ENCODE results near the gene REV3L.

DNA sequence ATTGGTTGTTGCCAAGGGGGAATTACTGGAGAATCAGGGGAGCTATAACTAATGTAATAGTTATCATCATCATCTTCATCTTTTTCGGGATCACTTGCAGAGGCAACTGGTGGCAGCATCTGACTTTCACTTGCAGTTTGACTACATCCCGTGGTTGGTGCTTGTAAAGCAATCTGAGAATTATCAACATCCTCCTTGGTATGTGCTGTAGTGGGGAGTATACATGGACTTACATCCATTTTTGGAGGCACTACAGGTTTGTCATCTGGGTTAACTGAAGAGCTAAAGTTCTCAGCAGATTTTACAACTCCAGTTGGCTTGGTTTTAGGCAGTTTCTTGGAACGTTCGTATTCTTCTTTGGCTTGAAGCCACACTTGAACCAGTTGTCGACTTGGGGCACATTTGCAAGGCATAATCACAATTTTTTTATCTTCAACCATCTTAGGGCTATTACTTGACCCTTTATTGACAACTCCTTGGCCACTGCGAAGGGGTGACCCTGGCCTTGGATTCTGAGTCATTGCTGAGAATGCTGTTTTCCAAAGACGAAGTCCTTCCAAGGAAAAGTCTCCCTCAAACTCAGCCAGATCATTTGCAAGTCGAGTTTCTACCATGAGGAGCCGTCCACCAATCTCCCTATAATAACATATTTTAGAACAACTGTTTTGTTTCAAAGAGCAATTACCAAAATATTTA is 115.5 kb downstream of the REV3L start:
- TF ChIP-seq, protein P1, sequence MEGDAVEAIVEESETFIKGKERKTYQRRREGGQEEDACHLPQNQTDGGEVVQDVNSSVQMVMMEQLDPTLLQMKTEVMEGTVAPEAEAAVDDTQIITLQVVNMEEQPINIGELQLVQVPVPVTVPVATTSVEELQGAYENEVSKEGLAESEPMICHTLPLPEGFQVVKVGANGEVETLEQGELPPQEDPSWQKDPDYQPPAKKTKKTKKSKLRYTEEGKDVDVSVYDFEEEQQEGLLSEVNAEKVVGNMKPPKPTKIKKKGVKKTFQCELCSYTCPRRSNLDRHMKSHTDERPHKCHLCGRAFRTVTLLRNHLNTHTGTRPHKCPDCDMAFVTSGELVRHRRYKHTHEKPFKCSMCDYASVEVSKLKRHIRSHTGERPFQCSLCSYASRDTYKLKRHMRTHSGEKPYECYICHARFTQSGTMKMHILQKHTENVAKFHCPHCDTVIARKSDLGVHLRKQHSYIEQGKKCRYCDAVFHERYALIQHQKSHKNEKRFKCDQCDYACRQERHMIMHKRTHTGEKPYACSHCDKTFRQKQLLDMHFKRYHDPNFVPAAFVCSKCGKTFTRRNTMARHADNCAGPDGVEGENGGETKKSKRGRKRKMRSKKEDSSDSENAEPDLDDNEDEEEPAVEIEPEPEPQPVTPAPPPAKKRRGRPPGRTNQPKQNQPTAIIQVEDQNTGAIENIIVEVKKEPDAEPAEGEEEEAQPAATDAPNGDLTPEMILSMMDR (conservative IDR thresholded peaks at IDR 0.05; ENCODE audit: low read length): no peak
- no peak for TF ChIP-seq EZH2phosphoT487 (IDR thresholded peaks at IDR 0.05; ENCODE audit: borderline replicate concordance)

All from Loucy (cell line).